ENCODE measurements around the gene ART3. TPM values are rescaled to one million over a fixed set of nuclear protein-coding genes. Genes with fewer than 3 reads are reported as not detected.

ART3 gene
- total RNA-seq, 1 experiment from 2014 or later: not detected

- Histone ChIP-seq H3K27ac (no peak overlapping the region), H3K4me1 (replicated peaks; ENCODE audit: insufficient read depth) (no peaks in the 10 kb centered on the region), H3K9me3 (ENCODE audit: insufficient read depth, low read depth) (no peaks in the 10 kb centered on the region), H3K9me2 (ENCODE audit: insufficient read depth) (no peaks in the 10 kb centered on the region), H3F3A (ENCODE audit: insufficient read depth, low read depth) (no peaks in the 10 kb centered on the region), H3K27me3 (ENCODE audit: insufficient read depth, low read depth) (no peaks in the 10 kb centered on the region), H3K4me3 (no peak overlapping the region), H3K4me2 (no peak overlapping the region), H2AFZ (no peak overlapping the region), H4K20me1 (ENCODE audit: insufficient read depth) (peaks cover 4% of the 10 kb centered on the region; the same call in 1 of the 2 replicates), H3K79me2 (ENCODE audit: low read depth) (no peaks in the 10 kb centered on the region; the same call in 1 of the 2 replicates), H3K36me3 (ENCODE audit: low read depth) (peaks cover 6% of the 10 kb centered on the region; the same call in 1 of the 2 replicates)
- TF ChIP-seq, protein P1, sequence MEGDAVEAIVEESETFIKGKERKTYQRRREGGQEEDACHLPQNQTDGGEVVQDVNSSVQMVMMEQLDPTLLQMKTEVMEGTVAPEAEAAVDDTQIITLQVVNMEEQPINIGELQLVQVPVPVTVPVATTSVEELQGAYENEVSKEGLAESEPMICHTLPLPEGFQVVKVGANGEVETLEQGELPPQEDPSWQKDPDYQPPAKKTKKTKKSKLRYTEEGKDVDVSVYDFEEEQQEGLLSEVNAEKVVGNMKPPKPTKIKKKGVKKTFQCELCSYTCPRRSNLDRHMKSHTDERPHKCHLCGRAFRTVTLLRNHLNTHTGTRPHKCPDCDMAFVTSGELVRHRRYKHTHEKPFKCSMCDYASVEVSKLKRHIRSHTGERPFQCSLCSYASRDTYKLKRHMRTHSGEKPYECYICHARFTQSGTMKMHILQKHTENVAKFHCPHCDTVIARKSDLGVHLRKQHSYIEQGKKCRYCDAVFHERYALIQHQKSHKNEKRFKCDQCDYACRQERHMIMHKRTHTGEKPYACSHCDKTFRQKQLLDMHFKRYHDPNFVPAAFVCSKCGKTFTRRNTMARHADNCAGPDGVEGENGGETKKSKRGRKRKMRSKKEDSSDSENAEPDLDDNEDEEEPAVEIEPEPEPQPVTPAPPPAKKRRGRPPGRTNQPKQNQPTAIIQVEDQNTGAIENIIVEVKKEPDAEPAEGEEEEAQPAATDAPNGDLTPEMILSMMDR (conservative IDR thresholded peaks at IDR 0.05): no peak
- TF ChIP-seq EZH2 (IDR thresholded peaks at IDR 0.05; ENCODE audit: low read depth): no peak
- BruUV-seq (replicated peaks): no TSS peak
- CTCF ChIA-PET: no interaction called here
- intact Hi-C loops (cut with micrococcal nuclease; ENCODE audit: unreplicated experiment): no loop called here
- no peak for DNase-seq
- POLR2A ChIA-PET (ENCODE audit: unreplicated experiment): no interaction called here
These were observed 51.3 kb downstream of the ART3 start for GRCh38 chr4:76125816-76126215.

DNA sequence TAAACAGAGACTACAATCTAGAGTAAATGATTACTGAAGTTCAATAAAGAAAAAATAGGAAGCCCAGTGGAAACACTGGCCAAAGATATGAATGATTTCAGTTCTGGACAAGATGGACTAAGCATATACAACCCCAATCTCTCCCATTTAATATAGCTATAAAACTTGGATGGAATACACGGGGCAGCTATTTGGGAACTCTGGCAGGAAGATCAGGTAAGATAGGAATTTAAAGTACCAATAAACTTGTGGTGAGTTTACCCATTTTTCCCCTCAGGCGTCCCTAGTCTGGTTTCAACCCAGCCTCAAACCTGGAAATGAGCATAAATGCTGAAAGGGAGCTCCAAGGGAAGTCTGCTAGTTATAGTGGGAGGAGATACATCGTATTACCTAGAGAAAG is 53.2 kb downstream of the ART3 start:
- Histone ChIP-seq H3K79me2 (ENCODE audit: low read depth) (no peaks in the 10 kb centered on the region; the same call in 1 of the 2 replicates), H3K4me3 (no peak overlapping the region), H3K27me3 (ENCODE audit: insufficient read depth, low read depth) (no peaks in the 10 kb centered on the region), H3K9me2 (ENCODE audit: insufficient read depth) (no peaks in the 10 kb centered on the region), H2AFZ (no peak overlapping the region), H3K36me3 (ENCODE audit: low read depth) (peaks cover 6% of the 10 kb centered on the region; the same call in 1 of the 2 replicates), H3K9me3 (ENCODE audit: insufficient read depth, low read depth) (no peaks in the 10 kb centered on the region), H3F3A (ENCODE audit: insufficient read depth, low read depth) (no peaks in the 10 kb centered on the region), H4K20me1 (ENCODE audit: insufficient read depth) (peaks cover 4% of the 10 kb centered on the region; the same call in 1 of the 2 replicates), H3K27ac (no peak overlapping the region), H3K4me2 (no peak overlapping the region), H3K4me1 (replicated peaks; ENCODE audit: insufficient read depth) (no peaks in the 10 kb centered on the region)
- DNase-seq: no peak
- POLR2A ChIA-PET (ENCODE audit: unreplicated experiment): no interaction called here
- BruUV-seq (replicated peaks): no TSS peak
- intact Hi-C loops (cut with micrococcal nuclease; ENCODE audit: unreplicated experiment): no loop called here
- TF ChIP-seq, protein P1 (conservative IDR thresholded peaks at IDR 0.05): no peak
- TF ChIP-seq EZH2 (IDR thresholded peaks at IDR 0.05; ENCODE audit: low read depth): no peak
- CTCF ChIA-PET: no interaction called here

GRCh38 chr4:76141241-76141640 is 66.7 kb downstream of the ART3 start:
- intact Hi-C loops (cut with micrococcal nuclease; ENCODE audit: unreplicated experiment): no loop called here
- no TSS peak for BruUV-seq (replicated peaks)

More at GRCh38 chr4:76141241-76141640, 66.7 kb downstream of the ART3 start:
- no peaks in the 10 kb centered on the region for H3F3A ChIP-seq (ENCODE audit: insufficient read depth, low read depth)
- POLR2A ChIA-PET (ENCODE audit: unreplicated experiment): interaction anchor here (0.6 to 0.7 kb wide), 2 partner anchors 163 to 962 kb away, joined by 3 read pairs; no protein-coding TSS in a partner anchor
- no peaks in the 10 kb centered on the region for H3K27me3 ChIP-seq (ENCODE audit: insufficient read depth, low read depth)
- peaks cover 32% of the 10 kb centered on the region for H3K79me2 ChIP-seq (ENCODE audit: low read depth)
- H3K9me2 ChIP-seq (ENCODE audit: insufficient read depth): no peaks in the 10 kb centered on the region
- TF ChIP-seq, protein P1 (conservative IDR thresholded peaks at IDR 0.05): no peak
- no peak for TF ChIP-seq EZH2 (IDR thresholded peaks at IDR 0.05; ENCODE audit: low read depth)
- H3K4me1 ChIP-seq (replicated peaks; ENCODE audit: insufficient read depth): peaks cover 6% of the 10 kb centered on the region
- peaks cover 9% of the 10 kb centered on the region for H4K20me1 ChIP-seq (ENCODE audit: insufficient read depth)
- no peak overlapping the region for H3K27ac ChIP-seq
- no peak overlapping the region for H3K4me3 ChIP-seq
- no peaks in the 10 kb centered on the region; the same call in 1 of the 2 replicates for H3K36me3 ChIP-seq (ENCODE audit: low read depth)
- no peak overlapping the region for H2AFZ ChIP-seq
- CTCF ChIA-PET: no interaction called here
- H3K9me3 ChIP-seq (ENCODE audit: insufficient read depth, low read depth): no peaks in the 10 kb centered on the region
- DNase-seq: no peak
- H3K4me2 ChIP-seq: no peak overlapping the region
